Prostate gland (tissue), 2 donors: ENCODE data around the gene CHADL. TPM values are rescaled to one million over a fixed set of nuclear protein-coding genes. Genes with fewer than 3 reads are reported as not detected.

Source experiments
- DNase-seq: peaks from one replicate; pipeline ENCODE4 v3.0.0-alpha.2; 2019; ENCODE audit warnings: low spot score
- H3K27ac ChIP-seq, 2 donors: fragments of 200-600 bp; sonication (generic); 2 replicates each; pipeline ENCODE4 v1.5.1; 2017 to 2019
- H3K27me3 ChIP-seq: fragments of 200-600 bp; sonication (generic); replicated peaks from 2 replicates; pipeline ENCODE4 v1.5.1; 2019; ENCODE audit not compliant: insufficient read depth
- H3K36me3 ChIP-seq, 2 donors: fragments of 200-600 bp; sonication (generic); 1 replicate in 1 of 2; 2 replicates in 1 of 2; pipeline versions ENCODE4 v1.5.1 to v1.8.1; 2017 to 2019
- H3K4me1 ChIP-seq: fragments of 200-600 bp; sonication (generic); replicated peaks from 2 replicates; pipeline ENCODE4 v1.5.1; 2019
- H3K4me3 ChIP-seq, 2 donors: fragments of 200-600 bp; sonication (generic); 2 replicates each; pipeline ENCODE4 v1.5.1; 2017 to 2019
- H3K9me3 ChIP-seq: fragments of 200-600 bp; sonication (generic); 2 replicates; pipeline ENCODE4 v1.5.1; 2017
- CTCF ChIP-seq, 4 experiments: fragments of 200-600 bp in 2 of 4; fragments of 450-650 bp in 2 of 4; sonication (generic) in 2 of 4; IDR thresholded peaks; 1 replicate in 3 of 4; 2 replicates in 1 of 4; pipeline ENCODE4 v1.5.1; 2016 to 2019; ENCODE audit warnings: antibody characterized with exemption in 4 of 4, mild to moderate bottlenecking in 2 of 4, moderate library complexity in 2 of 4
- POLR2A ChIP-seq: fragments of 450-650 bp; IDR thresholded peaks from one replicate; pipeline ENCODE4 v1.6.1; 2016; ENCODE audit warnings: antibody characterized with exemption, mild to moderate bottlenecking
- POLR2AphosphoS5 ChIP-seq: sonication (generic); formaldehyde crosslinking; IDR thresholded peaks from one replicate; pipeline ENCODE4 v1.6.1; 2017; ENCODE audit warnings: antibody characterized with exemption
- WGBS: methylation state at CpG from one replicate; pipeline ENCODE4 v1.1.5; 2018; 5-methylcytosine and 5-hydroxymethylcytosine counted together
- intact Hi-C: fragments of 100-400 bp; cut with DNase I; formaldehyde crosslinking; loops from one replicate; pipeline ENCODE4 v1.14.2; 2022
- total RNA-seq, 2 donors: library from RNA; depleted of rRNA; stranded (reverse); fragments of >200 nt; gene quantifications; one replicate each; pipeline ENCODE4 v1.1.0, GENCODE V29; 2016

The CHADL gene
- total RNA-seq, 2 donors from 2014 or later = 8.2 to 19.0 TPM

GRCh38 chr22:41264408-41264941 is 23.7 kb upstream of the CHADL start:
- Histone ChIP-seq H3K36me3 (peaks cover 0 to 3% of the 10 kb centered on the region in 2 donors), H3K4me1 (no peaks in the 10 kb centered on the region), H3K4me3 (no peak overlapping the region), H3K27me3 (no peaks in the 10 kb centered on the region), H3K9me3 (no peaks in the 10 kb centered on the region), H3K27ac (no peak overlapping the region)
- TF ChIP-seq POLR2AphosphoS5 (no peak), CTCF (IDR thresholded peaks at IDR 0.05) (no peak), POLR2A (no peak)
- no peak for DNase-seq
- intact Hi-C loops = no loop called here
- 84% methylated on average over 15 of the region's 15 CpGs for WGBS

- Histone ChIP-seq H3K36me3 (peaks cover 0 to 3% of the 10 kb centered on the region in 2 donors), H3K9me3 (no peaks in the 10 kb centered on the region), H3K27me3 (no peaks in the 10 kb centered on the region), H3K4me3 (no peak overlapping the region), H3K4me1 (no peaks in the 10 kb centered on the region), H3K27ac (no peak overlapping the region)
- TF ChIP-seq POLR2A = no peak
- no peak for TF ChIP-seq POLR2AphosphoS5
- TF ChIP-seq CTCF (IDR thresholded peaks at IDR 0.05) = no peak
- intact Hi-C loops = no loop called here
- no peak for DNase-seq
- WGBS = 92% methylated on average over 2 of the region's 2 CpGs
Measured at GRCh38 chr22:41263704-41264103, 23.0 kb upstream of the CHADL start.

- H3K4me3 ChIP-seq = no peak overlapping the region
- 91% methylated on average over 15 of the region's 15 CpGs for WGBS
- DNase-seq = no peak
- H3K36me3 ChIP-seq = peaks cover 0 to 3% of the 10 kb centered on the region in 2 donors
- no peak for TF ChIP-seq POLR2A
- TF ChIP-seq POLR2AphosphoS5 = no peak
- TF ChIP-seq CTCF (IDR thresholded peaks at IDR 0.05) = no peak
- intact Hi-C loops = no loop called here
- H3K27me3 ChIP-seq = no peaks in the 10 kb centered on the region
- no peaks in the 10 kb centered on the region for H3K9me3 ChIP-seq
- no peaks in the 10 kb centered on the region for H3K4me1 ChIP-seq
- peak overlapping the region; percentile 62 to 70 for H3K27ac ChIP-seq
Measured at GRCh38 chr22:41262250-41262765, 21.6 kb upstream of the CHADL start.

GRCh38 chr22:41261541-41262249 is 21.0 kb upstream of the CHADL start:
- peak; percentile 80 for DNase-seq
- 74% methylated on average over 12 of the region's 12 CpGs for WGBS
- Histone ChIP-seq H3K27me3 (no peaks in the 10 kb centered on the region), H3K4me3 (no peak overlapping the region), H3K36me3 (peaks cover 0 to 3% of the 10 kb centered on the region in 2 donors), H3K9me3 (no peaks in the 10 kb centered on the region), H3K27ac (peak overlapping the region; percentile 62 to 70), H3K4me1 (peaks cover 4% of the 10 kb centered on the region)
- TF ChIP-seq POLR2A (no peak), CTCF (IDR thresholded peaks at IDR 0.05) (no peak), POLR2AphosphoS5 (peak; percentile 76)
- intact Hi-C loops = no loop called here
